Heart left ventricle (tissue), 16 donors: ENCODE data around the gene MKRN2. TPM values are rescaled to one million over a fixed set of nuclear protein-coding genes. Genes with fewer than 3 reads are reported as not detected.
A peak's percentile ranks its signal among the peaks of the same experiment; 100 is the strongest.
"Not testable (repeated sequence)": the region's sequence is repeated elsewhere in the genome, so short reads cannot be mapped to it uniquely, and the experiment has no call there.

ENCODE experiments used
- ATAC-seq, 4 donors: fragments of 200-7000 bp; cut with Tn5 transposase; one replicate each; pipeline ENCODE4 v1.9.1; 2020 to 2022; ENCODE audit warnings: moderate library complexity in 4 of 4, mild to moderate bottlenecking in 3 of 4, moderate number of reproducible peaks in 1 of 4
- DNase-seq, 5 donors: peaks; one replicate each; pipeline ENCODE4 v3.0.0-alpha.2; 2020
- H3K27ac ChIP-seq, 12 donors: fragments of 200-600 bp; sonication (generic) in 4 of 12; one replicate each; pipeline versions ENCODE4 v1.5.0 to v1.8.0; 2016 to 2022; ENCODE audit warnings: mild to moderate bottlenecking in 2 of 12
- H3K27me3 ChIP-seq, 9 donors: fragments of 200-600 bp; sonication (generic) in 2 of 9; one replicate each; pipeline versions ENCODE4 v1.5.1 to v1.8.0; 2016 to 2022; ENCODE audit warnings: mild to moderate bottlenecking in 3 of 9
- H3K36me3 ChIP-seq, 9 donors: fragments of 200-600 bp; sonication (generic) in 2 of 9; one replicate each; pipeline versions ENCODE4 v1.5.0 to v1.8.0; 2018 to 2022; ENCODE audit warnings: mild to moderate bottlenecking in 2 of 9
- H3K4me1 ChIP-seq, 12 donors: fragments of 200-600 bp; sonication (generic) in 4 of 12; one replicate each; pipeline versions ENCODE4 v1.5.0 to v1.8.0; 2016 to 2022; ENCODE audit warnings: mild to moderate bottlenecking in 3 of 12
- H3K4me3 ChIP-seq, 12 donors: fragments of 200-600 bp; sonication (generic) in 4 of 12; one replicate each; pipeline versions ENCODE4 v1.5.0 to v1.8.0; 2017 to 2022; ENCODE audit warnings: mild to moderate bottlenecking in 9 of 12, moderate library complexity in 4 of 12
- H3K9me3 ChIP-seq, 12 donors: fragments of 200-600 bp; sonication (generic) in 4 of 12; one replicate each; pipeline versions ENCODE4 v1.5.0 to v1.8.0; 2016 to 2022; ENCODE audit warnings: mild to moderate bottlenecking in 1 of 12
- POLR2A ChIP-seq, 2 donors: fragments of 450-650 bp; IDR thresholded peaks; one replicate each; pipeline ENCODE4 v1.6.1; 2017; ENCODE audit warnings: antibody characterized with exemption in 2 of 2, mild to moderate bottlenecking in 2 of 2, moderate library complexity in 2 of 2
- WGBS, 4 donors: extraction: QIAGEN DNeasy Blood & Tissue Kit in 2 of 4; methylation state at CpG; one replicate each; pipeline versions ENCODE4 v1.1.5 to v1.1.7; 2013 to 2018; 5-methylcytosine and 5-hydroxymethylcytosine counted together
- intact Hi-C, 10 donors: fragments of 100-400 bp; cut with DNase I; formaldehyde crosslinking; loops; one replicate each; pipeline versions ENCODE4 v1.11.1 to v1.14.2; 2022
- polyA plus RNA-seq, 2 donors: library from polyadenylated mRNA; stranded (reverse); fragments of 200-250 nt; gene quantifications; one replicate each; pipeline ENCODE4 v1.2.3, GENCODE V29; 2013
- total RNA-seq, 9 donors: library from RNA; depleted of rRNA in 2 of 9; stranded (reverse); fragments of >200 nt in 2 of 9; fragmentation: NEBNext Ultra II Directional in 3 of 9; extraction: Animal tissue kit (Norgen Biotek cat#: 25700) in 3 of 9; gene quantifications; one replicate each; pipeline versions ENCODE4 v1.1.0 to v1.2.4, GENCODE V29; 2016 to 2023
- TF ChIP-seq, protein P1 (sequence below), 12 donors: fragments of 200-600 bp; sonication (generic) in 4 of 12; IDR thresholded peaks; one replicate each; pipeline versions ENCODE4 v1.5.0 to v1.8.0; 2018 to 2022; ENCODE audit warnings: antibody characterized with exemption in 12 of 12, mild to moderate bottlenecking in 5 of 12
- donor health status: ischemic (EF 13 %, LVEDD 7.1; RV severe dilation, severe dysfunction).
- donor health status: healthy with polysubstance abuse.
- donor health status: DM: no; HTN: yes; CAD: no.
- donor health status: DM: no; HTN: no; CAD: no.
- donor health status: ischemic (EF 25% LVEDD 6.9; RV normal size, moderate dysfunction).
- donor health status: ischemic (EF 25% LVEDD 5.7; RV mildly dilated, moderate dysfunction).
- donor health status: healthy.
- donor health status: DM: yes; HTN: yes; CAD: no.
- donor health status: ischemic (EF 35%, LVEDD 5.7; RV mildly dilated, moderate dysfunction).
- donor health status: nonischemic (EF 11% LVEDD 7.7; RV severe dilation, severe dysfunction).
- donor health status: DM: yes; HTN: yes; CAD: no.
- donor health status: PGD.
- donor health status: ischemic (EF 29% LVEDD 5.4; RV normal size, mild dysfunction).
- donor health status: nonischemic (EF 23%, LVEDD 6.1; RV moderate dilation, normal function).

MKRN2 gene
- total and polyA plus RNA-seq, 11 donors, result 23.2 to 42.2 (median 32.9) TPM

- H3K36me3 ChIP-seq, result no peaks in the 10 kb centered on the region
- no peaks in the 10 kb centered on the region for H3K27me3 ChIP-seq
- intact Hi-C loops, result loop anchor here in 3 of 10 donors (2.0 to 5.0 kb wide), 2 partner anchors 31 to 33 kb away; partner anchors contain the start of gene RAF1 (in 2 of the 3)
- TF ChIP-seq, protein P1, sequence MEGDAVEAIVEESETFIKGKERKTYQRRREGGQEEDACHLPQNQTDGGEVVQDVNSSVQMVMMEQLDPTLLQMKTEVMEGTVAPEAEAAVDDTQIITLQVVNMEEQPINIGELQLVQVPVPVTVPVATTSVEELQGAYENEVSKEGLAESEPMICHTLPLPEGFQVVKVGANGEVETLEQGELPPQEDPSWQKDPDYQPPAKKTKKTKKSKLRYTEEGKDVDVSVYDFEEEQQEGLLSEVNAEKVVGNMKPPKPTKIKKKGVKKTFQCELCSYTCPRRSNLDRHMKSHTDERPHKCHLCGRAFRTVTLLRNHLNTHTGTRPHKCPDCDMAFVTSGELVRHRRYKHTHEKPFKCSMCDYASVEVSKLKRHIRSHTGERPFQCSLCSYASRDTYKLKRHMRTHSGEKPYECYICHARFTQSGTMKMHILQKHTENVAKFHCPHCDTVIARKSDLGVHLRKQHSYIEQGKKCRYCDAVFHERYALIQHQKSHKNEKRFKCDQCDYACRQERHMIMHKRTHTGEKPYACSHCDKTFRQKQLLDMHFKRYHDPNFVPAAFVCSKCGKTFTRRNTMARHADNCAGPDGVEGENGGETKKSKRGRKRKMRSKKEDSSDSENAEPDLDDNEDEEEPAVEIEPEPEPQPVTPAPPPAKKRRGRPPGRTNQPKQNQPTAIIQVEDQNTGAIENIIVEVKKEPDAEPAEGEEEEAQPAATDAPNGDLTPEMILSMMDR (IDR thresholded peaks at IDR 0.05), result no peak
- no peak for TF ChIP-seq POLR2A (IDR thresholded peaks at IDR 0.05)
- 23 to 35% (median 31%) methylated on average over 4 of the region's 4 CpGs for WGBS, 4 donors
- DNase-seq (peak in 4 of 5 donors; percentile 41 to 79 (median 58)), ATAC-seq (peak; percentile 83 to 91 (median 87))
- H3K4me1 ChIP-seq, result peaks cover 2 to 80% (median 53%) of the 10 kb centered on the region in 12 donors
- H3K27ac ChIP-seq, result peak overlapping the region; percentile 26 to 81 (median 66)
- H3K4me3 ChIP-seq, result peak overlapping the region in 3 of 12 donors; percentile 7 to 23 (median 8)
- no peaks in the 10 kb centered on the region for H3K9me3 ChIP-seq
These were observed 72.7 kb downstream of the MKRN2 start for GRCh38 chr3:12629560-12629959.

- 52 to 58% (median 55%) methylated on average over 2 of the region's 2 CpGs for WGBS, 4 donors
These were observed 73.4 kb downstream of the MKRN2 start for GRCh38 chr3:12630292-12630691.

DNA sequence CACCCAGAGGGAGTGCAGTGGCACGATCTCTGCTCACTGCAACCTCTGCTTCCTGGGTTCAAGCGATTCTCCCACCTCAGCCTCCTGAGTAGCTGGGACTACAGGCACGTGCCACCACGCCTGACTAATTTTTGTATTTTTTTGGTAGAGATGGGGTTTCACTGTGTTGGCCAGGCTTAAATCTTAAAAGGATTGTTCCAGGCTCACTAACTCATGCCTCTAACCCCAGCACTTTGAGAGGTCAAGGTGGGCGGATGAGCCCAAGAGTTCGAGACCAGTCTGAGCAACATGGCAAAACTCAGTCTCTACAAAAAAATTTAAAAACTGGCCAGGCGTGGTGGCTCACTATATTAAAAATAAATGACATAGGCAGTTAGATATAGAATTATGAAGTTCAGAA is 74.0 kb downstream of the MKRN2 start:
- ATAC-seq, intact Hi-C loops, H3K36me3 ChIP-seq, DNase-seq, H3K27me3 ChIP-seq, H3K4me3 ChIP-seq, H3K9me3 ChIP-seq: not testable (repeated sequence)
- peaks cover 2 to 74% (median 46%) of the 10 kb centered on the region in 12 donors for H3K4me1 ChIP-seq
- WGBS, 4 donors, result 87 to 92% (median 91%) methylated on average over 7 of the region's 7 CpGs
- peak overlapping the region; percentile 26 to 81 (median 66) for H3K27ac ChIP-seq

More at GRCh38 chr3:12630292-12630691, 73.4 kb downstream of the MKRN2 start:
- TF ChIP-seq POLR2A (IDR thresholded peaks at IDR 0.05), result no peak
- TF ChIP-seq, protein P1 (IDR thresholded peaks at IDR 0.05), result no peak
- Histone ChIP-seq H3K27me3 (no peaks in the 10 kb centered on the region), H3K27ac (peak overlapping the region; percentile 26 to 81 (median 66)), H3K4me3 (no peak overlapping the region), H3K4me1 (peaks cover 2 to 79% (median 51%) of the 10 kb centered on the region in 12 donors), H3K9me3 (no peaks in the 10 kb centered on the region), H3K36me3 (no peaks in the 10 kb centered on the region)
- ATAC-seq, result peak; percentile 2 to 27 (median 14)
- no peak for DNase-seq
- intact Hi-C loops, result no loop called here

DNA sequence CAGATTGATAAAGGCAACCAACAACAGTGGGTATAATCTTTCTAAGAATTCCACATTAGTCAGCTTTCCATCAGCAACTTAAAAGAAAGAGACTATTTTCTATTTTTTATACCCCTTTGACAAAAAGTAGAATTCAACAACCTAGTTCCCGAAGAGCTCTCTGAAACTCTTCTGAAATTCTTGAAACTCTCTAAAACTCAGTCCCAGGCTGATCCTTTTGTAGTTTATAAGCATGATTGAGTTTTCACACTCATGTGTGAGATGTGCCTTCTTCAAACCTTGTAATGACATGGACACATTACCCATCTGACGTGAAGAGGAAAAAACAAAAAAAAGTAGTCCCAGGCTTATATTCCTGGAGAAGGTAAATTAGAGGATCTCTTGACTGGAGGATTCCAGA is 75.6 kb downstream of the MKRN2 start:
- no peak overlapping the region for H3K4me3 ChIP-seq
- intact Hi-C loops, result no loop called here
- no peak for ATAC-seq
- peaks cover 2 to 66% (median 44%) of the 10 kb centered on the region in 12 donors for H3K4me1 ChIP-seq
- H3K36me3 ChIP-seq, result peaks cover 0 to 9% (median 0%) of the 10 kb centered on the region in 9 donors
- TF ChIP-seq, protein P1 (IDR thresholded peaks at IDR 0.05), result no peak
- no peak for TF ChIP-seq POLR2A (IDR thresholded peaks at IDR 0.05)
- no peak for DNase-seq
- H3K9me3 ChIP-seq, result no peaks in the 10 kb centered on the region
- no peaks in the 10 kb centered on the region for H3K27me3 ChIP-seq
- peak overlapping the region in 2 of 12 donors; percentile 27 to 54 for H3K27ac ChIP-seq
- 70 to 82% (median 74%) methylated on average over 2 of the region's 2 CpGs for WGBS, 4 donors

DNA sequence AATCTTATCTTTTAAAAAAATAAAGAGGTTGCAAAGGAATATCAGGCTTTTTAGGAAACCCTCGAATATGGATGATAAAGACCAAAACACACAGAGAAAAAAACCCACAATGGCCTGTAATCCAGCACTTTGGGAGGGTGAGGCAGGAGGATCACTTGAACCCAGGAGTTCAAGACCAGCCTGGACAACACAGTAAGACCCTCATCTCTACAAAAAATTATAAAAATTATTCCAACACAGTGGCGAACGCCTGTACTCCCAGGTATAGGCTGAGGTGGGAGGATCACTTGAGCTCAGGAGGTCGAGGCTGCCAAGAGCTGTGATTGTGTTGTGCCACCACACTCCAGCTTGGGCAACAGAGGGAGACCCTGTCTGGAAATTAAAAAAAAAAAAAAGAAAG is 76.2 kb downstream of the MKRN2 start:
- H3K4me3 ChIP-seq, result no peak overlapping the region
- H3K27ac ChIP-seq, result no peak overlapping the region
- DNase-seq (no peak), ATAC-seq (no peak)
- intact Hi-C loops, result no loop called here
- 77 to 83% (median 81%) methylated on average over 4 of the region's 4 CpGs for WGBS, 4 donors
- no peaks in the 10 kb centered on the region for H3K9me3 ChIP-seq
- peaks cover 2 to 66% (median 43%) of the 10 kb centered on the region in 12 donors for H3K4me1 ChIP-seq
- H3K27me3 ChIP-seq, result no peaks in the 10 kb centered on the region
- H3K36me3 ChIP-seq, result peaks cover 0 to 11% (median 0%) of the 10 kb centered on the region in 9 donors
- TF ChIP-seq POLR2A (IDR thresholded peaks at IDR 0.05), result no peak
- TF ChIP-seq, protein P1 (IDR thresholded peaks at IDR 0.05), result no peak
